Spleen (tissue), 13 donors: ENCODE results near the gene AHCTF1. TPM values are rescaled to one million over a fixed set of nuclear protein-coding genes. Genes with fewer than 3 reads are reported as not detected.

Source experiments
- DNase-seq: peaks from one replicate; pipeline ENCODE4 v3.0.0-alpha.2; 2020
- H3K27ac ChIP-seq, 8 donors: fragments of 200-600 bp; sonication (generic) in 7 of 8; 1 replicate in 4 of 8; 2 replicates in 4 of 8; pipeline versions ENCODE4 v1.5.0 to v1.8.0; 2016 to 2021; ENCODE audit warnings: inconsistent platforms in 4 of 8, mild to moderate bottlenecking in 4 of 8, moderate library complexity in 1 of 8
- H3K27me3 ChIP-seq, 7 donors: fragments of 200-600 bp; sonication (generic) in 6 of 7; replicated peaks in 1 of 7; 1 replicate in 4 of 7; 2 replicates in 3 of 7; pipeline versions ENCODE4 v1.5.0 to v1.8.0; 2016 to 2021; ENCODE audit warnings: inconsistent platforms in 3 of 7, mild to moderate bottlenecking in 1 of 7
- H3K36me3 ChIP-seq, 6 donors: fragments of 200-600 bp; sonication (generic) in 5 of 6; 1 replicate in 4 of 6; 2 replicates in 2 of 6; pipeline versions ENCODE4 v1.5.0 to v1.8.0; 2016 to 2021; ENCODE audit warnings: inconsistent platforms in 2 of 6
- H3K4me1 ChIP-seq, 6 donors: fragments of 200-600 bp; sonication (generic) in 5 of 6; 1 replicate in 3 of 6; 2 replicates in 3 of 6; pipeline versions ENCODE4 v1.5.0 to v1.8.0; 2016 to 2021; ENCODE audit warnings: inconsistent platforms in 3 of 6
- H3K4me3 ChIP-seq, 8 donors: fragments of 200-600 bp; sonication (generic) in 7 of 8; 1 replicate in 4 of 8; 2 replicates in 4 of 8; pipeline versions ENCODE4 v1.5.0 to v1.8.0; 2016 to 2021; ENCODE audit warnings: inconsistent platforms in 4 of 8, mild to moderate bottlenecking in 4 of 8, moderate library complexity in 2 of 8
- H3K9me3 ChIP-seq, 8 donors: fragments of 200-600 bp; sonication (generic) in 7 of 8; 1 replicate in 4 of 8; 2 replicates in 4 of 8; pipeline versions ENCODE4 v1.5.0 to v1.8.0; 2016 to 2021; ENCODE audit warnings: inconsistent platforms in 4 of 8
- POLR2A ChIP-seq, 3 donors: fragments of 450-650 bp; IDR thresholded peaks; one replicate each; pipeline ENCODE4 v1.5.1; 2017; ENCODE audit warnings: antibody characterized with exemption in 3 of 3, mild to moderate bottlenecking in 1 of 3
- POLR2AphosphoS5 ChIP-seq, 3 donors: sonication (generic); formaldehyde crosslinking; IDR thresholded peaks; one replicate each; pipeline ENCODE4 v1.5.1; 2017; ENCODE audit warnings: antibody characterized with exemption in 3 of 3
- WGBS, 5 donors: extraction: QIAGEN DNeasy Blood & Tissue Kit in 3 of 5; methylation state at CpG; one replicate each; pipeline versions ENCODE4 v1.1.5 to v1.1.7; 2013 to 2018; 5-methylcytosine and 5-hydroxymethylcytosine counted together
- intact Hi-C: fragments of 100-400 bp; cut with DNase I; formaldehyde crosslinking; loops from one replicate; pipeline ENCODE4 v1.15.0; 2023; ENCODE audit warnings: low total_unique reads
- long read RNA-seq, 2 donors: transcript quantifications; one replicate each; lab custom pipeline, GENCODE V29; 2026
- polyA plus RNA-seq, 3 donors: library from polyadenylated mRNA; stranded (reverse); fragments of 200-250 nt; gene quantifications; one replicate each; pipeline ENCODE4 v1.2.1, GENCODE V29; 2013
- total RNA-seq, 7 donors: library from RNA; depleted of rRNA in 3 of 7; stranded (reverse); fragments of >200 nt in 3 of 7; fragmentation: NEBNext Ultra II Directional in 4 of 7; extraction: Animal tissue kit (Norgen Biotek cat#: 25700) in 4 of 7; gene quantifications; one replicate each; pipeline versions ENCODE4 v1.1.0 to v1.2.1, GENCODE V29; 2016 to 2021
- TF ChIP-seq, protein P1 (sequence below), 11 experiments: fragments of 200-600 bp in 7 of 11; fragments of 450-650 bp in 4 of 11; sonication (generic) in 4 of 11; IDR thresholded peaks in 8 of 11; conservative IDR thresholded peaks in 3 of 11; 1 replicate in 7 of 11; 2 replicates in 4 of 11; pipeline versions ENCODE4 v1.4.0 to v1.8.0; 2016 to 2021; ENCODE audit warnings: antibody characterized with exemption in 11 of 11, inconsistent platforms in 4 of 11, mild to moderate bottlenecking in 1 of 11
- donor health status: healthy with polysubstance abuse.
- donor health status: DM: no; HTN: no; CAD: no; lungs with moderate emphysema.
- donor health status: DM: no; HTN: no; CAD: no.
- donor health status: Bipolar disorder and iron deficiency.
- donor health status: healthy.
- donor health status: DM: no; HTN: no; CAD: no.
- donor health status: DM: yes; HTN: yes; CAD: no.

Gene AHCTF1
- total RNA-seq = 10 to 100 TPM; 32.6 to 68.8 (median 43.2) TPM
- polyA plus RNA-seq = 1 to 10 TPM; 8.1 to 8.7 (median 8.2) TPM
- long read RNA-seq, donor 1 = 0 reads
- long read RNA-seq, donor 2, full-length matches to known transcripts = 1 of 1 reads
- long read RNA-seq, donor 2, partial matches to known transcripts = 0 of 1 reads
- long read RNA-seq, donor 2, other reads (novel, unspliced or antisense) = 0 of 1 reads

- Histone ChIP-seq H3K4me3 (peak within 1 kb of the TSS; percentile 67 to 97 (median 80)), H3K27me3 (no peaks in the 10 kb centered on the region), H3K9me3 (no peaks in the 10 kb centered on the region), H3K36me3 (peaks cover 0 to 25% (median 0%) of the 10 kb centered on the region in 6 donors), H3K4me1 (peaks cover 12 to 51% (median 36%) of the 10 kb centered on the region in 6 donors), H3K27ac (peak within 1 kb of the TSS; percentile 90 to 99 (median 96))
- peak; percentile 99 for DNase-seq
- intact Hi-C loops = no loop called here
- TF ChIP-seq POLR2AphosphoS5 (IDR thresholded peaks at IDR 0.05) (peak; percentile 100), POLR2A (IDR thresholded peaks at IDR 0.05) (peak; percentile 94 to 98 (median 97))
- TF ChIP-seq, protein P1, sequence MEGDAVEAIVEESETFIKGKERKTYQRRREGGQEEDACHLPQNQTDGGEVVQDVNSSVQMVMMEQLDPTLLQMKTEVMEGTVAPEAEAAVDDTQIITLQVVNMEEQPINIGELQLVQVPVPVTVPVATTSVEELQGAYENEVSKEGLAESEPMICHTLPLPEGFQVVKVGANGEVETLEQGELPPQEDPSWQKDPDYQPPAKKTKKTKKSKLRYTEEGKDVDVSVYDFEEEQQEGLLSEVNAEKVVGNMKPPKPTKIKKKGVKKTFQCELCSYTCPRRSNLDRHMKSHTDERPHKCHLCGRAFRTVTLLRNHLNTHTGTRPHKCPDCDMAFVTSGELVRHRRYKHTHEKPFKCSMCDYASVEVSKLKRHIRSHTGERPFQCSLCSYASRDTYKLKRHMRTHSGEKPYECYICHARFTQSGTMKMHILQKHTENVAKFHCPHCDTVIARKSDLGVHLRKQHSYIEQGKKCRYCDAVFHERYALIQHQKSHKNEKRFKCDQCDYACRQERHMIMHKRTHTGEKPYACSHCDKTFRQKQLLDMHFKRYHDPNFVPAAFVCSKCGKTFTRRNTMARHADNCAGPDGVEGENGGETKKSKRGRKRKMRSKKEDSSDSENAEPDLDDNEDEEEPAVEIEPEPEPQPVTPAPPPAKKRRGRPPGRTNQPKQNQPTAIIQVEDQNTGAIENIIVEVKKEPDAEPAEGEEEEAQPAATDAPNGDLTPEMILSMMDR (IDR thresholded peaks at IDR 0.05 in 8 of 11, conservative IDR thresholded peaks at IDR 0.05 in 3 of 11) = peak in 5 of 11 experiments; percentile 35 to 70 (median 44)
- WGBS, 5 donors = 0 to 1% (median 0%) methylated on average over 54 to 90 of the region's 90 CpGs
Observed at GRCh38 chr1:246931549-246932365, at the start of gene AHCTF1. Gene AHCTF1, minus strand, starts transcription at chr1:246931948. Its CDS starts 13,578 bp downstream, at chr1:246918370.

DNA sequence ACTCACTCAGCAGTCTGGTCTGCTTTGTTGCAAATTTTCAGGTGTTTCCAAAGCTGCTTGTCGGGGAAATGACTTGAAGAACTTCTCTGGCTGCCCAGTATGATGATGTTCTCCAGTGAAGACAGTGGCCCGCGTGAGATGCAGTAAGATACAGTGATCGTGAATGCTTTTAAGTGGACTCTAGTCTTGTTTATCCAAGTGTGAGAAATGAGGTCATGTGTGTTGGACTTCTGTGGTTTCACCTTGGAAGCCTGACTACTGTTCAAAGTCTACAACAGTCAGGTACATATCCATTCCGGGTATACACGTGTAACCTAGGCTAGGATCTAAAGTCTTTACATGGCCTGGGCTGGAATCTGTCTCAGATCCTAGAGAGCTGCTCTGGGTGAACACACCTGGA is 47.0 kb upstream of the AHCTF1 start:
- no peaks in the 10 kb centered on the region for H3K27me3 ChIP-seq
- no peaks in the 10 kb centered on the region for H3K4me1 ChIP-seq
- peaks cover 5 to 92% (median 70%) of the 10 kb centered on the region in 8 donors for H3K9me3 ChIP-seq
- intact Hi-C loops = loop anchor here (10.0 kb wide), 1 partner anchor 74 kb away; no protein-coding TSS in a partner anchor
- H3K4me3 ChIP-seq = no peak overlapping the region
- H3K27ac ChIP-seq = no peak overlapping the region
- DNase-seq = no peak
- TF ChIP-seq, protein P1 (IDR thresholded peaks at IDR 0.05 in 8 of 11, conservative IDR thresholded peaks at IDR 0.05 in 3 of 11) = no peak
- no peak for TF ChIP-seq POLR2A (IDR thresholded peaks at IDR 0.05)
- no peak for TF ChIP-seq POLR2AphosphoS5 (IDR thresholded peaks at IDR 0.05)
- H3K36me3 ChIP-seq = no peaks in the 10 kb centered on the region
- WGBS, 5 donors = 90 to 98% (median 96%) methylated on average over 6 of the region's 6 CpGs

- 83 to 97% (median 94%) methylated on average over 2 of the region's 2 CpGs for WGBS, 5 donors
- TF ChIP-seq POLR2A (IDR thresholded peaks at IDR 0.05) (no peak), POLR2AphosphoS5 (IDR thresholded peaks at IDR 0.05) (no peak)
- TF ChIP-seq, protein P1 (IDR thresholded peaks at IDR 0.05 in 8 of 11, conservative IDR thresholded peaks at IDR 0.05 in 3 of 11) = no peak
- intact Hi-C loops = loop anchor here (10.0 kb wide), 1 partner anchor 73 kb away; no protein-coding TSS in a partner anchor
Observed at GRCh38 chr1:246978281-246978680, 46.5 kb upstream of the AHCTF1 start.

GRCh38 chr1:246971969-246972368 is 40.2 kb upstream of the AHCTF1 start:
- H3K9me3 ChIP-seq = peaks cover 0 to 57% (median 34%) of the 10 kb centered on the region in 8 donors
- DNase-seq = peak; percentile 56
- H3K27me3 ChIP-seq = no peaks in the 10 kb centered on the region
- H3K27ac ChIP-seq = no peak overlapping the region
- H3K4me3 ChIP-seq = no peak overlapping the region
- peaks cover 0 to 4% (median 0%) of the 10 kb centered on the region in 6 donors for H3K4me1 ChIP-seq
- no peak for TF ChIP-seq POLR2AphosphoS5 (IDR thresholded peaks at IDR 0.05)
- no peak for TF ChIP-seq POLR2A (IDR thresholded peaks at IDR 0.05)
- TF ChIP-seq, protein P1 (IDR thresholded peaks at IDR 0.05 in 8 of 11, conservative IDR thresholded peaks at IDR 0.05 in 3 of 11) = no peak
- intact Hi-C loops = loop anchor here (10.0 kb wide), 1 partner anchor 67 kb away; no protein-coding TSS in a partner anchor
- WGBS, 5 donors = 91 to 97% (median 94%) methylated on average over 7 of the region's 7 CpGs
- H3K36me3 ChIP-seq = no peaks in the 10 kb centered on the region

More at GRCh38 chr1:246978281-246978680, 46.5 kb upstream of the AHCTF1 start:
- H3K27me3 ChIP-seq = no peaks in the 10 kb centered on the region
- H3K36me3 ChIP-seq = no peaks in the 10 kb centered on the region
- no peaks in the 10 kb centered on the region for H3K4me1 ChIP-seq
- no peak for DNase-seq
- H3K9me3 ChIP-seq = peaks cover 5 to 87% (median 65%) of the 10 kb centered on the region in 8 donors
- no peak overlapping the region for H3K27ac ChIP-seq
- no peak overlapping the region for H3K4me3 ChIP-seq
